Measurements from ENCODE around the gene LSMEM2.
A peak's percentile ranks its signal among the peaks of the same experiment; 100 is the strongest.
"Not testable (repeated sequence)": the region's sequence is repeated elsewhere in the genome, so short reads cannot be mapped to it uniquely, and the experiment has no call there.

The LSMEM2 gene

DNA sequence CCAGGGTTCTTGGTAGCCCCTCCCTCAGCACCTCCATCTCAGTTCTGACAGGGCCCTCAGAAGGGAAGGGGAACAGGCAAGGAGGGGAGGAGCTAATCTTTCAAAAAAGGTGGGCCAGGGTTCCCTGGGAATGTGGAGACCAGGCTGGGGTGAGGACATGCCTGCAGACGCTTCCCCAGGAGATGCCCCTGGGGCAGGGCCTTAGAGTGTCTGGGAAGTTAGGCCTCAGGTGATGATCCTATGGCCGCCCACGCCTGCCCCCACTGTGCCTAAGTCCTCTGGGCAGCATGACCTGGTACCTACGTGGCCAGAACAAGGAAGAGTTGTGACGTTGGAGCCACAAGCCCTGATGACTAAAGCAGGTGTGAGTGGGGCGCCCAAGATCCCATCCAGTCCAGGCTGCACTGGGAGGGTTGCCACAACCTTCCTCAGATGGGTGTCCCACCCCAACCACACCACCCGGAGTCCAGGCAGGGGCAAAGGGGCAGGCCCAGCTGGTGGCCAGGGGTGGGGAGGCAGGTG, 13.9 kb upstream of the LSMEM2 start:
- DNase-seq (ENCODE audit: low spot score) = no peak

DNA sequence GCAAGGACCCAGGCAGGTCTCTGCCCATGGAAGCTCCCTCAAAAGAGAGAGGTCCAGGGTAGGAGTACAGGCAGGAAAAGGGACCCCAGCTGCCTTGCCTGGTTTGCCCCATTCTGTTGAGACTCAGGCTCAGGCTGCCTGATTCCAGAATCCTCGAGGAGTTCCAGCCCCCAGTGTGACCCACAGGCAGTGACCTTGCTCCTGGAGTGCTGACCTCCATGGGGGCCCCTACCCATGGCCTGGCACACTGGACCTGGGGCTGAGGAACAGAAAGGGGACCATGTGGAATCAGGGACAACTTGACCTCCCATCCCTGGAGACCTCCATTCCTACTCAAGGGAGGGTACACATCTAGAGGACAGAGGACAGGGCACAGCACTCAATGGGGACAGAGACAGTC, 13.3 kb upstream of the LSMEM2 start:
- no peak for DNase-seq (ENCODE audit: low spot score)

GRCh38 chr3:50266017-50266416, 12.9 kb upstream of the LSMEM2 start:
- no peak for DNase-seq (ENCODE audit: low spot score)

DNA sequence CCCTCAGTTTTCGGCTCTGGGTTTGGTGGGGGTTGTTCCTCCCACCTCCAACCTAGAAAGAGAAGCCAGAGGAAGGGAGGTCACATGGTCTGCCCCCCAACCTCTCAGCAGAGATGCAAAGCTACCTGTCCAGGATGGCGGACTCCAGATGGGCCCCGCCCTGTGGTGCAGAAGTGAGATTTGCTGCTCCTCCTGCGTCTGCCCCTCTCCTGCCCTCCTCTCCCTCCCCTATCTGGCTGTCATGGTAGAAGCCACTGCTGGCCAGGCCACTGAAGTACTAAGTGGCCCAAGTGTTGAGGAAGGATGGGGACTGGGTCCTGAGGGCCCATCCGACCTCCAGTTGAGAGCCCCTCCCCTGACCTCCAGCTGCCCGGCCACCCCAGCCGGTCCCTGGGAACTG, 12.1 kb upstream of the LSMEM2 start:
- no peak for DNase-seq (ENCODE audit: low spot score)

DNA sequence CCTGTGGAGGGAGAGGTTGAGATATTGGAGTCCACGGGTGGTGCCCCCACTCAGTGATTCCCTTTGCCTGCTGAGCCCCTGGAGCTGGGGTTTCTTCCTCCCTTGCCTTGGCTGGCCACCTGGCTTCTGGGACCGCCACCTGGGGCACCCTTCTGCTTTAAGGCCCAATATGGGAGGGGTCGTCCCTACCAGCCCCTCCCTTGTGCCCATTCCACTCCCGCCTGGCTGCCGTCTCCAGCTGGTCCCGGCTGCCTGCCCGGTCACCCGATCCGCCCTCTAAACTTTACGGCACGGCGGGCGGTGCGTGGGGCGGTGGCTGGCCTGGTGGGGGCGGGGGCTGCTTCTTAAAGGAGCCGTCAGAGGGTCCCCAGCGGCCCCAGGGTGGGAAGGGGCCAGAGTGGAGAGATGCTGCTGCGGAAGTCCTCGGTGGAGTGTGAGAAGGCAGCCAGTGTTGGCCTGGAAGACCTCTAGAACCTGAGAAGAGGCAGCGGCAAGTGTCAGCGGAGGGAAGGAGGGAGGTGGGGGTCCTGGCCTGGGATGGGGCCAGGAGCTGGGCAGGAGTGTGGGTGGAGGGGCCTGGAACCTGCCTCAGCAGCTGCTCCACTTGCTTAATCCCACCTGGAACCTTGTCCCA, 11.5 kb upstream of the LSMEM2 start:
- peak; percentile 79 for DNase-seq (ENCODE audit: low spot score)

GRCh38 chr3:50268276-50268675, 10.6 kb upstream of the LSMEM2 start:
- DNase-seq (ENCODE audit: low spot score) = no peak

GRCh38 chr3:50268703-50269451, 10.0 kb upstream of the LSMEM2 start, which contains the start of gene SEMA3B:
TSS of gene SEMA3B (plus strand) at chr3:50269147. CDS start at chr3:50269241, 94 bp downstream.
- DNase-seq (ENCODE audit: low spot score) = peak; percentile 79

- no peak for DNase-seq (ENCODE audit: low spot score)
Measured at GRCh38 chr3:50269460-50269859, 9.4 kb upstream of the LSMEM2 start.

DNA sequence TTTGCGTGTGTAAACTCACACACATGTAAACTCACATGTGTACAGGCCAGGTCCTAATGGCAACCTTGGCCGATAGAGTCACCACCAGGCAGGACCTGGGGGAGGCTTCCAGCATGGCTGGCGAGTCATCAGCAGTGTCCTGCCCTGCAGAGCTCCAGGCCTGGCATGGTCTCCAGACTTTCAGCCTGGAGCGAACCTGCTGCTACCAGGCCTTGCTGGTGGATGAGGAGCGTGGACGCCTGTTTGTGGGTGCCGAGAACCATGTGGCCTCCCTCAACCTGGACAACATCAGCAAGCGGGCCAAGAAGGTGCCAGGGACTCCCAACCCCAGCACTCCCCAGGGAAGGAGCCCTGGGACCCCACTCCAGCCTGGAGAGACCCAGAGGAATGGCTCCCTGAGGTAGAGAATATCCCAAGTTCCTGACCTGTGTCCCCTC, 8.9 kb upstream of the LSMEM2 start:
- peak; percentile 70 for DNase-seq (ENCODE audit: low spot score)

GRCh38 chr3:50270422-50271224, 8.3 kb upstream of the LSMEM2 start:
- DNase-seq (ENCODE audit: low spot score) = no peak

DNA sequence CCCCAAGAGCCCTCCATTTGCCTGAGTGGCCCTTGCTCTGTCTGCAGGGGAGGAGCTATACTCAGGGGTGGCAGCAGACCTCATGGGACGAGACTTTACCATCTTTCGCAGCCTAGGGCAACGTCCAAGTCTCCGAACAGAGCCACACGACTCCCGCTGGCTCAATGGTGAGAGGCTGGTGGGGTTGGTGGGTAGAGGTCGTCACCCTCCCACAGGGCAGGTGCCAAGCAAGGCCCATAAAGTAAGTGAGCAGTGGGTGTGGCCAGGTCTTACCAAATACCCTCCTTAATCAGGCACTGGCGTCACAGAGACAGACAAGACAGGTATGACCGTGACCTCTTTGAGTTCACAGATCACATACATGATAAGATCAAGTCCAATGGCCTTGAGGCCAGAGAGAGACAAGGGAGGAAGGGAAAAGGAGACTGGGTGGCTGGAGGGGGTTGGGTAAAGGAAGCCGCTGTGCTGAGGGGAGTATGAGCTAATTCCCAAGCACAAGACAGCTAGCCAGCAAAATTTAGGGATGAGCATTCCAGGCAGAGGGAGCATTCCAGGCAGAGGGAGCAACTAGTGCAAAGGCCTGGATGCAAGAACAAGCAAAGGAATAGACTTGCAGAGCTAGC, 7.5 kb upstream of the LSMEM2 start:
- DNase-seq (ENCODE audit: low spot score) = no peak

- DNase-seq (ENCODE audit: low spot score) = not testable (repeated sequence)
Measured at GRCh38 chr3:50272538-50272910, 6.4 kb upstream of the LSMEM2 start.

DNA sequence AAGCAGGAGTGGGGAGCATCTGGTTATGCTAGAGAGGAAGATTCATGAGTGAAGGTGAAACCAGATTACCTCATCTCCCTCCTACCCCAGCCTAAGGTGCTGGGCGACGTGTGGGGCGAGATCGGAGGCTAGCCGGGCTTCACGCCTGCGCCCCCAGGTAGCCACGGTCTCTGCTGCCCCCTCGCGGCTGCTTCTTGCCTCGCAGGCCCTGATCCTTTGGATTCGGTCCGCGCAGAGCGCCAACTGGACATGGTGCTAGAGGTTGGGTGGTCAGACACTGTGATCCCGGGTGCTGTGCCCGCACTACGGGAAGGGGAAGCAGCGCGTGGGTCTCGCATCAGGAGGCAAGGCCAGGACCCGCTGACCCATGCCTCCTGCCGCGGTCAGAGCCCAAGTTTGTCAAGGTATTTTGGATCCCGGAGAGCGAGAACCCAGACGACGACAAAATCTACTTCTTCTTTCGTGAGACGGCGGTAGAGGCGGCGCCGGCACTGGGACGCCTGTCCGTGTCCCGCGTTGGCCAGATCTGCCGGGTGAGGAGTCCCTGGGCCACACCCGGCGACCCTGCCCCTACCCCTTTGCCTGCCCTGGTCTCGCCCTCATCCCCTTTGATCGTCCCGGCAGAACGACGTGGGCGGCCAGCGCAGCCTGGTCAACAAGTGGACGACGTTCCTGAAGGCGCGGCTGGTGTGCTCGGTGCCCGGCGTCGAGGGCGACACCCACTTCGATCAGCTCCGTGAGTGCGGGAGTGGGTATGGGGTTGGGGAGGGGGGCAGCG, 5.8 kb upstream of the LSMEM2 start:
- DNase-seq (ENCODE audit: low spot score) = peak; percentile 94

GRCh38 chr3:50273689-50274065, 5.2 kb upstream of the LSMEM2 start:
- no peak for DNase-seq (ENCODE audit: low spot score)

- DNase-seq (ENCODE audit: low spot score) = no peak
Measured at GRCh38 chr3:50274371-50275104, 4.3 kb upstream of the LSMEM2 start.

- DNase-seq (ENCODE audit: low spot score) = no peak
Measured at GRCh38 chr3:50275141-50275995, 3.5 kb upstream of the LSMEM2 start.

- no peak for DNase-seq (ENCODE audit: low spot score)
Measured at GRCh38 chr3:50275996-50276761, 2.7 kb upstream of the LSMEM2 start.

- DNase-seq (ENCODE audit: low spot score) = no peak
Measured at GRCh38 chr3:50276762-50277101, 2.2 kb upstream of the LSMEM2 start.
